GM12892 (cell line): ENCODE results near the gene CCNJL.

ENCODE experiments used
- POLR2A ChIP-seq: IDR thresholded peaks from 2 replicates; pipeline ENCODE4 v1.6.1; 2011; ENCODE audit warnings: low read depth, low read length, control low read depth
- POLR2AphosphoS5 ChIP-seq: IDR thresholded peaks from 2 replicates; pipeline ENCODE4 v1.6.1; 2011; ENCODE audit warnings: low read depth, low read length, control low read depth

GRCh38 chr5:160250226-160250625 lies 62.1 kb downstream of the CCNJL start:
- TF ChIP-seq POLR2AphosphoS5 (no peak), POLR2A (no peak)
